Mucosa of rectum (tissue), 2 donors: ENCODE results near the gene SMG7.

Source experiments
- H3K27ac ChIP-seq, 2 donors: one replicate each; pipeline ENCODE4 v1.7.0; 2013; ENCODE audit warnings: inconsistent platforms in 2 of 2, low read depth in 2 of 2, low read length in 2 of 2
- H3K27me3 ChIP-seq, 2 donors: one replicate each; pipeline ENCODE4 v1.7.0; 2013; ENCODE audit warnings: low read length in 2 of 2; ENCODE audit not compliant: control insufficient read depth in 2 of 2, insufficient read depth in 2 of 2
- H3K36me3 ChIP-seq, 2 donors: one replicate each; pipeline ENCODE4 v1.7.0; 2013; ENCODE audit warnings: low read length in 2 of 2; ENCODE audit not compliant: control insufficient read depth in 2 of 2, insufficient read depth in 2 of 2
- H3K4me1 ChIP-seq, 2 donors: one replicate each; pipeline ENCODE4 v1.7.0; 2013; ENCODE audit warnings: low read length in 2 of 2, mild to moderate bottlenecking in 1 of 2; ENCODE audit not compliant: control insufficient read depth in 2 of 2, insufficient read depth in 2 of 2
- H3K4me3 ChIP-seq, 2 donors: one replicate each; pipeline ENCODE4 v1.7.0; 2013; ENCODE audit warnings: low read length in 2 of 2
- H3K9ac ChIP-seq, 2 donors: one replicate each; pipeline ENCODE4 v1.7.0; 2013; ENCODE audit warnings: low read length in 2 of 2, low read depth in 1 of 2, mild to moderate bottlenecking in 1 of 2
- H3K9me3 ChIP-seq, 2 donors: one replicate each; pipeline ENCODE4 v1.7.0; 2013; ENCODE audit warnings: low read length in 2 of 2; ENCODE audit not compliant: control insufficient read depth in 2 of 2
- donor health status: healthy.
- donor health status: Normal muscosa, but diverticular disease.

SMG7 gene

DNA sequence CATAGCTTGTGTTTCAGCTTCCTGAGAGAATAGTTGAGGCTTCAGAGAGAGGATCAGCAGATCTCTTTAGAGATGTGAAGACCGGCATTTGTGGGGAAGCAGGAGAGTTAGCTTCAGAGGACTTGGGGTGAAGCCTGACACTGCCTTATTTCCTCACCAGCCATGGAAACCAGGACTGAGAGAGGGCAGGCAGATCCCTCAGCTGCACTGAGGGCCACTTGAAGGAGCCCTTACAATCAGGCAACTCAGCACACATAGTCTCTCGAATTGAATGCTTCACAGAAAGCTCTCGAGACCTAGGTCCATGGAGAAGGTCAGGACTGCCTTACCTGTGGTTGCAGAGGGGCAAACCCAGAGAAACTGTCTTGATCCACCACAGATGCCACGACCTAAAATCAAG lies 98.2 kb downstream of the SMG7 start:
- no peak overlapping the region for H3K4me3 ChIP-seq
- H3K9me3 ChIP-seq, result no peaks in the 10 kb centered on the region
- H3K36me3 ChIP-seq, result no peaks in the 10 kb centered on the region
- no peaks in the 10 kb centered on the region for H3K27me3 ChIP-seq
- no peak overlapping the region for H3K27ac ChIP-seq
- H3K9ac ChIP-seq, result no peak overlapping the region
- peaks cover 0 to 4% of the 10 kb centered on the region in 2 donors for H3K4me1 ChIP-seq

DNA sequence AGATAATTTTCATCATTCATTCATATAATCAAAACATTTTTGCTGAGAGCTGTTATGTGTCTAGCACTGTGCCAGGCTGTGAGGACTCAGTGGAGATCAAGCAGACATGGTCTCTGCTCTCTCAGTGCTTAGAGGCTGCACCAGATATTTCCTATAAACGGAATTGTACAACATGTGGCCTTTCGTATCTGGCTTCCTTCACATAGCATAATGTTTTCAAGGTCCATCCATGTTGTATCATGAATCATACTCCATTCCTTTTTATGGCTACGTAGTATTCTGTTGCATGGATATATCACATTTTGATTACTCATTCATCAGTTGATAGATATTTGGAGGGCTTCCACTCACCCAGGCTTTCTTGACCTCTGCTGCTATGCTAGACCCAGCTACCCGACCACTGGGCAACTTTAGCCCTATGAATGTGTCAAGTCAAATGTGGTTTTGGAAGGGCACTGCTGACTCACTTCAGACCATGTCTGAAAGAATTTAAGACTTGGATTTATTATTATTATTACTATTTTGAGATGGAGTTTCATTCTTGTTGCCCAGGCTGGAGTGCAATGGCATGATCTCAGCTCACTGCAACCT lies 99.5 kb downstream of the SMG7 start:
- Histone ChIP-seq H3K9me3 (no peaks in the 10 kb centered on the region), H3K27ac (no peak overlapping the region)

DNA sequence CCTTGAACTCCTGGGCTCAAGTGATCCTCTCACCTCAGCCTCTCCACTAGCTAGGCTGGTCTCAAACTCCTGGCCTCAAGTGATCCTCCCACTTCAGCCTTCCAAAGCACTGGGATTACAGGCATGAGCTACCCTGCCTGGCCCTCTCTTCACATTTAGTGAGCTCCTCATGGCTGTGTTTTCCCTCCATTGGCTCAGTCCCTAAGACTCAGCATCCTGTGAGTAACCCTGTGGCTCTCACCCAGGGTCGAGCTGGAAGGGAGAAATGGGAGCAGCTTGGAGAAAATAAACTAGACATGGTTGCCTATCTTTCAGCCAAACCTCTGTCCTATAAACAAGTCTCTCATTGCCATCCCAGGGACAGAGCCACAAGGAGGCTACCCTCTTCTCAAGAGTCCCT lies 100.4 kb downstream of the SMG7 start:
- Histone ChIP-seq H3K27ac (no peak overlapping the region), H3K4me3 (no peak overlapping the region), H3K9me3 (no peaks in the 10 kb centered on the region), H3K9ac (no peak overlapping the region), H3K36me3 (no peaks in the 10 kb centered on the region), H3K27me3 (no peaks in the 10 kb centered on the region), H3K4me1 (no peaks in the 10 kb centered on the region)

More for the DNA sequence above, 99.5 kb downstream of the SMG7 start:
- no peak overlapping the region for H3K4me3 ChIP-seq
- no peaks in the 10 kb centered on the region for H3K27me3 ChIP-seq
- no peak overlapping the region for H3K9ac ChIP-seq
- peaks cover 0 to 4% of the 10 kb centered on the region in 2 donors for H3K4me1 ChIP-seq
- no peaks in the 10 kb centered on the region for H3K36me3 ChIP-seq

DNA sequence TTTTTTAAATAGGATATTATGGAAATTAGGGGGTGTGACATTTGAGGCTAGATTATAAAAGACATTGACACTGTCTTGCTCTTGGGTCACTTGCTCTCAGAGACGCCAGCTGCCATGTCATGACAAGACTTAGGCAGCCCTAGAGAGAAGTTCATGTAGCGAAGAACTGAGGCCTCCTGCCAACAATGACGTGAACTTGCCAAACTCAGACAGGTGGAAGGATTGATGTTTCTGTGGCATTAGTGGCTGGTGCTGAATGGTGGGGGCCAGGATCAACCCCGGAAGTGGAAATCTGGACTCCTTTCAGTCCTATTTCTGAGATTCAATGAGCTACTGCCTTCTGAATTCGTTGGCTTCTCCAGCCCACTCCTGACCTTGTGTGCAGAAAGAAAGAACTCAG lies 103.3 kb downstream of the SMG7 start:
- Histone ChIP-seq H3K4me1 (no peaks in the 10 kb centered on the region), H3K27ac (no peak overlapping the region), H3K4me3 (no peak overlapping the region), H3K9me3 (no peaks in the 10 kb centered on the region), H3K9ac (no peak overlapping the region), H3K36me3 (no peaks in the 10 kb centered on the region), H3K27me3 (no peaks in the 10 kb centered on the region)

GRCh38 chr1:183576537-183576936 lies 104.2 kb downstream of the SMG7 start:
- Histone ChIP-seq H3K27ac (no peak overlapping the region), H3K4me3 (no peak overlapping the region), H3K9ac (no peak overlapping the region), H3K4me1 (no peaks in the 10 kb centered on the region), H3K36me3 (no peaks in the 10 kb centered on the region), H3K27me3 (no peaks in the 10 kb centered on the region), H3K9me3 (no peaks in the 10 kb centered on the region)

DNA sequence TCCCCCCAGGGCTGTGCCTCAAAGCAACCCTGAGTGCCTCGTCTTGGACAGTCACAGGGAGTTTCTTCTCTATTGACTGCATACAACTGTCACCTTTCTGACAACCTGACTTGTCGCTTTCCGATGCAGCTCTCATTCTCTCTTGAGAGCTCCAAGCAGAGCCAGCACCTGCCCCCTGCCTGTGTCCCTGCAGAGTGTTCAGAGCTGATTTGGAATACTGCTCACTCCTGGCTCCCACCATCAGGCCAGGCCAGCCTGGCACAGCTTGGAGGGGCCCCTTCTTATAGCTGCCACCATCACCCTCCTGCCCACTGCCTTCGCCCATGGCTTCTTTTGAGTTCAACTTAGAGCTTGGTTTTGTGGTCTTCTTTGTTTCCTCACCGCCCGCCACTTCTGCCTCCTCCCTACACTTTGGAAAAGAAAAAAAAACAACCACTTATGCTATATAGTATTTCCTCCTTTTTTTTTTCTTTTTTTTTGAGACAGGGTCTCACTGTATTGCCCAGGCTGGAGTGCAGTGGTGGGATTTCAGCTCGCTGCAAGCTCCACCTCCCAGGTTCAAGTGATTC lies 105.7 kb downstream of the SMG7 start:
- H3K36me3 ChIP-seq, result no peaks in the 10 kb centered on the region
- no peaks in the 10 kb centered on the region for H3K4me1 ChIP-seq
- H3K4me3 ChIP-seq, result no peak overlapping the region
- no peak overlapping the region for H3K27ac ChIP-seq
- H3K9me3 ChIP-seq, result no peaks in the 10 kb centered on the region
- H3K27me3 ChIP-seq, result no peaks in the 10 kb centered on the region
- H3K9ac ChIP-seq, result no peak overlapping the region

- no peaks in the 10 kb centered on the region for H3K9me3 ChIP-seq
- H3K27ac ChIP-seq, result no peak overlapping the region
- H3K9ac ChIP-seq, result no peak overlapping the region
- no peaks in the 10 kb centered on the region for H3K4me1 ChIP-seq
- H3K27me3 ChIP-seq, result no peaks in the 10 kb centered on the region
- no peaks in the 10 kb centered on the region for H3K36me3 ChIP-seq
- no peak overlapping the region for H3K4me3 ChIP-seq
These were observed 106.6 kb downstream of the SMG7 start for GRCh38 chr1:183578856-183579255.

DNA sequence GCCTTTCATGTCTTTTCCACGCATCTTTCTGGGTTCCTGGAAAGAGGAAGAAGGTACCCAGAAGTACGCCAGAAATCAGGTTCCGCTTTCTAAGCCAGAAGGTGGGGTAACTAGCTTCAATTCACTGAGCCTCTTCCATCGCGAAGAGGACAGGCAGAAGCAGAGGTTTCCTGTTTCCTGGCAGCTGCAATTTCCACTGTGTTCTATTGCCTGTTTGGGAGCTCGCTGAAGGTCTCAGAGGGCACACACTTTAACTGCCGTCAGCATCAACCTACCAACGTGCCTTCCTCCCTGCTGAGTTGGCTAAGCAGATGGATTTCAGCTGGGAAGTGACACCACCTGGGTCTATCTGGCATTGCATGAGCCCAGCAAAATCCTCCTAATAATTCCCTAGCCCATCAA lies 108.0 kb downstream of the SMG7 start:
- Histone ChIP-seq H3K4me3 (no peak overlapping the region), H3K36me3 (no peaks in the 10 kb centered on the region)

DNA sequence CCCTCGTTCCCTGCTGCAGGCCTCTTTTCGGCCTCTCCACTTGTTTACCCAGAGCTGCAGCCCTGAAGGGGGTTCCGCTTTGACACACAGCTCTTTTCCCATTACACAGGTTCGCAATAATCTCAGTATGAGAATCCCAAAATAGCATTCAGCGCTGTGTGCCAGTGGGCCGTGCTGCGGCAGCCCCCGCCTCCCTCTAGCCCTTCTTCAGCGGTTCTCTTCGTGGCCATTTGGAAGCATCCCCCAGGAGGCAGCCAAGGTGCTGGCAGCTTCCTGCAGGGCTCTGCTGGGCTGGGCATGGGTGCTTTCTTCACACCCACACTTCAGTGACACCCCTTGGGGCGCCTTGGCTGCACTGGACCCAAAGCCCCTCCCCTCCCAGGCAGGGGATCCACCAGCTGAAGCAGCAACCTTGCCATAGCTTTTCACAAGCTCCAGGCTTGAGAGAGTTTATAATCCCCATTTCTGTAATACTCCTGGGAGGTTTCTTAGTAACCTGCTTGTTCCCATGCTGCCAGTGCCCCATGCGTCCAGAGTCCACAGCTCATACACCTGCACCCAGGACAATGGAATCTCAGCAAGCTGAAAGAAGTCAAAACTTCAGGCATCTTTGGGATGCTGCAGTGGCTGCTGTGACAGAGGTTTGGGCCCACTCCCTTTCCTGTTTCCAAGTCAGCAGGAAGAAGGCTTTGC lies 109.9 kb downstream of the SMG7 start:
- Histone ChIP-seq H3K36me3 (no peaks in the 10 kb centered on the region), H3K9ac (no peak overlapping the region), H3K4me1 (no peaks in the 10 kb centered on the region), H3K9me3 (no peaks in the 10 kb centered on the region), H3K27me3 (no peaks in the 10 kb centered on the region), H3K27ac (no peak overlapping the region), H3K4me3 (no peak overlapping the region)

More for the DNA sequence above, 108.0 kb downstream of the SMG7 start:
- Histone ChIP-seq H3K9ac (no peak overlapping the region), H3K27ac (no peak overlapping the region), H3K9me3 (no peaks in the 10 kb centered on the region), H3K27me3 (no peaks in the 10 kb centered on the region), H3K4me1 (no peaks in the 10 kb centered on the region)

- H3K4me3 ChIP-seq, result no peak overlapping the region
- no peaks in the 10 kb centered on the region for H3K36me3 ChIP-seq
- H3K4me1 ChIP-seq, result no peaks in the 10 kb centered on the region
- H3K27ac ChIP-seq, result no peak overlapping the region
- no peak overlapping the region for H3K9ac ChIP-seq
- H3K27me3 ChIP-seq, result no peaks in the 10 kb centered on the region
- no peaks in the 10 kb centered on the region for H3K9me3 ChIP-seq
These were observed 111.2 kb downstream of the SMG7 start for GRCh38 chr1:183583466-183583865.
